Umbilical cord (tissue), 2 donors: ENCODE measurements around the gene GNAO1. TPM values are rescaled to one million over a fixed set of nuclear protein-coding genes. Genes with fewer than 3 reads are reported as not detected.

ENCODE experiments used
- DNase-seq: peaks from one replicate; pipeline ENCODE4 v3.0.0-alpha.2; 2015; ENCODE audit warnings: low spot score
- total RNA-seq: library from RNA; depleted of rRNA; stranded (reverse); fragments of >200 nt; gene quantifications from one replicate; pipeline ENCODE4 v1.2.3, GENCODE V29; 2014; ENCODE audit warnings: low replicate concordance; ENCODE audit not compliant: insufficient read depth

The GNAO1 gene
- total RNA-seq, 1 donor from 2014 or later, result 7.9 TPM

- DNase-seq, result peak; percentile 75
Observed at GRCh38 chr16:56332464-56333079, 141.3 kb downstream of the GNAO1 start.

GRCh38 chr16:56334761-56335160 is 143.5 kb downstream of the GNAO1 start:
- DNase-seq, result peak; percentile 41

GRCh38 chr16:56336071-56336688 is 144.9 kb downstream of the GNAO1 start:
- DNase-seq, result no peak

- DNase-seq, result no peak
Observed at GRCh38 chr16:56336711-56337110, 145.4 kb downstream of the GNAO1 start.

- no peak for DNase-seq
Observed at GRCh38 chr16:56337131-56337857, 146.0 kb downstream of the GNAO1 start.

- DNase-seq, result no peak
Observed at GRCh38 chr16:56337858-56338325, 146.6 kb downstream of the GNAO1 start.

GRCh38 chr16:56338566-56339318 is 147.5 kb downstream of the GNAO1 start:
- DNase-seq, result no peak

GRCh38 chr16:56339431-56340195 is 148.3 kb downstream of the GNAO1 start:
- no peak for DNase-seq

GRCh38 chr16:56340416-56340815 is 149.1 kb downstream of the GNAO1 start:
- DNase-seq, result no peak

- no peak for DNase-seq
Observed at GRCh38 chr16:56340864-56341365, 149.6 kb downstream of the GNAO1 start.

GRCh38 chr16:56341656-56342399 is 150.5 kb downstream of the GNAO1 start:
- peak; percentile 26 for DNase-seq

GRCh38 chr16:56343661-56344517 is 152.6 kb downstream of the GNAO1 start:
- DNase-seq, result no peak

- no peak for DNase-seq
Observed at GRCh38 chr16:56344518-56345405, 153.5 kb downstream of the GNAO1 start.

- DNase-seq, result no peak
Observed at GRCh38 chr16:56345406-56346050, 154.2 kb downstream of the GNAO1 start.

- no peak for DNase-seq
Observed at GRCh38 chr16:56346131-56346890, 155.0 kb downstream of the GNAO1 start.

- DNase-seq, result no peak
Observed at GRCh38 chr16:56347166-56347565, 155.9 kb downstream of the GNAO1 start.

- DNase-seq, result no peak
Observed at GRCh38 chr16:56347670-56348069, 156.4 kb downstream of the GNAO1 start.
